ENCODE measurements around the gene KCNG3. TPM values are rescaled to one million over a fixed set of nuclear protein-coding genes. Genes with fewer than 3 reads are reported as not detected.
"Not testable (repeated sequence)": the region's sequence is repeated elsewhere in the genome, so short reads cannot be mapped to it uniquely, and the experiment has no call there.

The KCNG3 gene
- total and polyA plus RNA-seq, 2 experiments from 2014 or later, result not detected

DNA sequence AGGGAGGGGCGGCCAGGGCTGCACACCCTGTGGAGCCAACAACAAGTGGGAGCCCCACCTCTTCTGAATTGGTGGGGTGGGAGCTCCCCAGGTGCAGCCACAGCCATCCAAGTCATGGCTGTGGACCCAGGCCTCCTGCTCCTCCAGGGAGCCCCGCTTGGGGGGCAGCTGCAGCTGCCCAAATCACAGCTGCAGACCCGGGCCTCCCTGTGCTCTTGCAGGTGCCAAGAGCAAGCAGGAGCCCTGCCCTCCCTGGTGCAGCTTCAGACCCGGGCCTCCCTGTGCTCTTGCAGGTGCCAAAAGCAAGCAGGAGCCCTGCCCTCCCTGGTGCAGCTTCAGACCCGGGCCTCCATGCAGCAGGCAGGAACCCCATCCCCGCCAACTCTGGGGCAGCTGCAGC, 86.3 kb downstream of the KCNG3 start:
- 42 to 55% methylated on average over 5 to 6 of the region's 6 CpGs for WGBS, 2 experiments (ENCODE audit: low coverage in 1 of 2, low lambda C conversion rate in 2 of 2, missing lambda C conversion rate in 2 of 2)
- in situ Hi-C loops (cut with MboI), result no loop called here

GRCh38 chr2:42404676-42405075, 89.1 kb downstream of the KCNG3 start:
- DNase-seq, result no peak
- Histone ChIP-seq H3K4me3 (no peak overlapping the region), H3K9ac (no peak overlapping the region), H3K4me2 (ENCODE audit: unreplicated experiment) (no peak overlapping the region), H4K20me1 (ENCODE audit: insufficient read depth) (no peaks in the 10 kb centered on the region), H3K9me2 (ENCODE audit: insufficient read depth) (no peaks in the 10 kb centered on the region), H3F3A (ENCODE audit: insufficient read depth) (no peaks in the 10 kb centered on the region), H3K27ac (no peak overlapping the region), H3K27me3 (replicated peaks; ENCODE audit: insufficient read depth) (no peaks in the 10 kb centered on the region; the same call in 1 of the 2 replicates), H2AFZ (no peak overlapping the region), H3K36me3 (ENCODE audit: low read depth) (no peaks in the 10 kb centered on the region), H3K4me1 (ENCODE audit: insufficient read depth) (no peaks in the 10 kb centered on the region), H3K9me3 (ENCODE audit: low read depth) (no peaks in the 10 kb centered on the region), H3K79me2 (ENCODE audit: insufficient read depth) (no peaks in the 10 kb centered on the region)
- TF ChIP-seq EZH2 (IDR thresholded peaks at IDR 0.05; ENCODE audit: insufficient read depth, poor library complexity, severe bottlenecking), result no peak
- 29 to 44% methylated on average over 4 of the region's 4 CpGs for WGBS, 2 experiments (ENCODE audit: low coverage in 1 of 2, low lambda C conversion rate in 2 of 2, missing lambda C conversion rate in 2 of 2)
- in situ Hi-C loops (cut with MboI), result no loop called here

More for the DNA sequence above, 86.3 kb downstream of the KCNG3 start:
- H4K20me1 ChIP-seq (ENCODE audit: insufficient read depth), result no peaks in the 10 kb centered on the region
- no peaks in the 10 kb centered on the region for H3K4me1 ChIP-seq (ENCODE audit: insufficient read depth)
- H3K9me2 ChIP-seq (ENCODE audit: insufficient read depth), result no peaks in the 10 kb centered on the region
- H2AFZ ChIP-seq, result no peak overlapping the region
- H3K27ac ChIP-seq, result no peak overlapping the region
- H3K36me3 ChIP-seq (ENCODE audit: low read depth), result no peaks in the 10 kb centered on the region
- no peaks in the 10 kb centered on the region for H3K79me2 ChIP-seq (ENCODE audit: insufficient read depth)
- no peaks in the 10 kb centered on the region for H3F3A ChIP-seq (ENCODE audit: insufficient read depth)
- H3K4me3 ChIP-seq, result no peak overlapping the region
- peaks cover 4% of the 10 kb centered on the region; the same call in 1 of the 2 replicates for H3K27me3 ChIP-seq (replicated peaks; ENCODE audit: insufficient read depth)
- no peak overlapping the region for H3K9ac ChIP-seq
- H3K4me2 ChIP-seq (ENCODE audit: unreplicated experiment), result no peak overlapping the region
- no peaks in the 10 kb centered on the region for H3K9me3 ChIP-seq (ENCODE audit: low read depth)
- DNase-seq, result no peak
- TF ChIP-seq EZH2phosphoT487 (IDR thresholded peaks at IDR 0.05; ENCODE audit: insufficient read depth, low read depth) (no peak), EZH2 (IDR thresholded peaks at IDR 0.05; ENCODE audit: insufficient read depth, poor library complexity, severe bottlenecking) (no peak)

DNA sequence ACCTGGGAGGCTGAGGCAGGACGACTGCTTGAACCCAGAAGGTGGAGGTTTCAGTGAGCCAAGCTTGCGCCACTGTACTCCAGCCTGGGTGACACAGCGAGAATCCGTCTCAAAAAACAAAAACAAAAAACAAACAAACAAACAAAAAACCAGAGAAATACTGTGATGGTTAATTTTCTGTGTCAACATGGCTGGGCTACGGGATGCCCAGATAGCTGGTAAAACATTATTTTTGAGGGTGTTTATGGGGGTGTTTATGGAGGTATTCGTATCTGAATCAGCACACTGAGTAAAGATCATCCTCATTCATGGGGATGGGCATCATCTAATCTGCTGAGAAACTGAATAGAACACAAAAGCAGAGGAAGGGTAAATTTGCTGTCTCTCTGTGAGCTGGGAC, 92.0 kb downstream of the KCNG3 start:
- DNase-seq, result no peak
- no peak overlapping the region for H2AFZ ChIP-seq
- no peaks in the 10 kb centered on the region for H3K79me2 ChIP-seq (ENCODE audit: insufficient read depth)
- in situ Hi-C loops (cut with MboI), result no loop called here
- H4K20me1 ChIP-seq (ENCODE audit: insufficient read depth), result no peaks in the 10 kb centered on the region
- no peaks in the 10 kb centered on the region for H3K9me2 ChIP-seq (ENCODE audit: insufficient read depth)
- no peaks in the 10 kb centered on the region for H3K9me3 ChIP-seq (ENCODE audit: low read depth)
- WGBS, 2 experiments (ENCODE audit: low coverage in 1 of 2, low lambda C conversion rate in 2 of 2, missing lambda C conversion rate in 2 of 2), result 72 to 73% methylated on average over 6 of the region's 6 CpGs
- H3K4me1 ChIP-seq (ENCODE audit: insufficient read depth), result no peaks in the 10 kb centered on the region
- TF ChIP-seq EZH2phosphoT487 (IDR thresholded peaks at IDR 0.05; ENCODE audit: insufficient read depth, low read depth) (no peak), EZH2 (IDR thresholded peaks at IDR 0.05; ENCODE audit: insufficient read depth, poor library complexity, severe bottlenecking) (no peak)
- H3F3A ChIP-seq (ENCODE audit: insufficient read depth), result no peaks in the 10 kb centered on the region
- no peak overlapping the region for H3K9ac ChIP-seq
- H3K27ac ChIP-seq, result no peak overlapping the region
- no peaks in the 10 kb centered on the region; the same call in 1 of the 2 replicates for H3K27me3 ChIP-seq (replicated peaks; ENCODE audit: insufficient read depth)
- H3K36me3 ChIP-seq (ENCODE audit: low read depth), result no peaks in the 10 kb centered on the region
- H3K4me2 ChIP-seq (ENCODE audit: unreplicated experiment), result no peak overlapping the region
- H3K4me3 ChIP-seq, result no peak overlapping the region

- H3K9me3 ChIP-seq (ENCODE audit: low read depth); H3K27me3 ChIP-seq (replicated peaks; ENCODE audit: insufficient read depth); H4K20me1 ChIP-seq (ENCODE audit: insufficient read depth); H3K36me3 ChIP-seq (ENCODE audit: low read depth); H3K4me3 ChIP-seq; H3K4me2 ChIP-seq (ENCODE audit: unreplicated experiment); H3F3A ChIP-seq (ENCODE audit: insufficient read depth); H3K9ac ChIP-seq; H3K79me2 ChIP-seq (ENCODE audit: insufficient read depth); DNase-seq; H3K9me2 ChIP-seq (ENCODE audit: insufficient read depth); in situ Hi-C loops (cut with MboI); H3K4me1 ChIP-seq (ENCODE audit: insufficient read depth); H2AFZ ChIP-seq; H3K27ac ChIP-seq: not testable (repeated sequence)
- WGBS, 2 experiments (ENCODE audit: low coverage in 1 of 2, low lambda C conversion rate in 2 of 2, missing lambda C conversion rate in 2 of 2), result 90 to 92% methylated on average over 11 of the region's 11 CpGs
Measured at GRCh38 chr2:42398052-42398451, 95.7 kb downstream of the KCNG3 start.

DNA sequence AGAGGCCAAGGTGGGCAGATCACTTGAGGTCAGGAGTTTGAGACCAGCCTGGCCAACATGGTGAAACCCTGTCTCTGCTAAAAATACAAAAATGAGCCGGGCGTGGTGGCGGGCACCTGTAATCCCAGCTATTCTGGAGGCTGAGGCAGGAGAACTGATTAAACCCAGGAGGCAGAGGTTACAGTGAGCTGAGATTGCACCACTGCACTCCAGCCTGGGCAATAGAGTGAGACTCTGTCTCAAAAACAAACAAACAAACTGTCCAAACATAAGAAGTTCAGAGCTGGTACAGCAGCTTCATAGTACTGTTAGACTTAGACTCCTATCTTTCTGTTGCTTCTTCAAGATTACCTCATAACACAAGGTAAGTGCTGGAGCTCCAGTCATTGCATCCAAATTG, 100.5 kb downstream of the KCNG3 start:
- in situ Hi-C loops (cut with MboI); H3K4me3 ChIP-seq: not testable (repeated sequence)

More for the DNA sequence above, 100.5 kb downstream of the KCNG3 start:
- H3K27ac ChIP-seq; H4K20me1 ChIP-seq (ENCODE audit: insufficient read depth); H3K4me1 ChIP-seq (ENCODE audit: insufficient read depth); H3K79me2 ChIP-seq (ENCODE audit: insufficient read depth); H3K9ac ChIP-seq; H3K36me3 ChIP-seq (ENCODE audit: low read depth); H3K4me2 ChIP-seq (ENCODE audit: unreplicated experiment); H2AFZ ChIP-seq; H3K9me2 ChIP-seq (ENCODE audit: insufficient read depth); DNase-seq; H3F3A ChIP-seq (ENCODE audit: insufficient read depth); H3K9me3 ChIP-seq (ENCODE audit: low read depth): not testable (repeated sequence)
- H3K27me3 ChIP-seq (replicated peaks; ENCODE audit: insufficient read depth), result peaks cover 18% of the 10 kb centered on the region
- 59 to 61% methylated on average over 3 of the region's 3 CpGs for WGBS, 2 experiments (ENCODE audit: low coverage in 1 of 2, low lambda C conversion rate in 2 of 2, missing lambda C conversion rate in 2 of 2)

Data from GM23248 (cell line).